HL-60 (cell line): Measurements from ENCODE around the gene NFILZ.

Experiments used
- DNase-seq, 2 experiments: peaks; one replicate each; pipeline ENCODE4 v3.0.0-alpha.2; 2010 to 2020; ENCODE audit warnings: low read depth in 1 of 2, low spot score in 1 of 2
- H3K27ac ChIP-seq: fragments of 250-450 bp; sonication (Bioruptor Pico); replicated peaks from 2 replicates; pipeline ENCODE4 v1.5.1; 2020; ENCODE audit warnings: mild to moderate bottlenecking, moderate library complexity
- H3K27me3 ChIP-seq: fragments of 250-450 bp; sonication (Bioruptor Pico); 2 replicates; pipeline ENCODE4 v1.5.1; 2021; ENCODE audit warnings: mild to moderate bottlenecking, moderate library complexity; ENCODE audit not compliant: insufficient read depth, poor library complexity, severe bottlenecking
- H3K4me3 ChIP-seq: replicated peaks from 2 replicates; pipeline ENCODE4 v1.5.1; 2011; ENCODE audit warnings: mild to moderate bottlenecking, control low read depth, low read length; ENCODE audit not compliant: insufficient read depth
- CTCF ChIP-seq: IDR thresholded peaks from one replicate; pipeline ENCODE4 v1.5.1; 2011; ENCODE audit warnings: low read length, control low read depth, inconsistent platforms; ENCODE audit not compliant: insufficient read depth
- GABPA ChIP-seq: IDR thresholded peaks from 2 replicates; pipeline ENCODE4 v1.6.1; 2012; ENCODE audit warnings: low read depth
- POLR2AphosphoS5 ChIP-seq: IDR thresholded peaks from 2 replicates; pipeline ENCODE4 v1.6.1; 2012; ENCODE audit warnings: low read depth
- SPI1 ChIP-seq: IDR thresholded peaks from 2 replicates; pipeline ENCODE4 v1.6.1; 2012; ENCODE audit warnings: low read depth, mild to moderate bottlenecking, borderline replicate concordance
- long read RNA-seq: library from polyadenylated mRNA; unstranded; transcript quantifications from one replicate; pipeline ENCODE4 v2.0.0, GENCODE V29; 2020
- TF ChIP-seq, protein P1 (sequence below): IDR thresholded peaks from 2 replicates; pipeline ENCODE4 v1.6.1; 2012; ENCODE audit warnings: low read depth; ENCODE audit not compliant: insufficient replicate concordance

Gene NFILZ
- long read RNA-seq: 0 reads

GRCh38 chr19:8629996-8630683 lies at the start of gene NFILZ:
TSS of gene NFILZ (plus strand) at chr19:8630633. CDS start at chr19:8676766, 46,133 bp downstream.
- Histone ChIP-seq H3K4me3 (no peak within 1 kb of the TSS), H3K27me3 (no peaks in the 10 kb centered on the region), H3K27ac (no peak within 1 kb of the TSS)
- TF ChIP-seq CTCF: no peak
- TF ChIP-seq SPI1: no peak
- TF ChIP-seq, protein P1, sequence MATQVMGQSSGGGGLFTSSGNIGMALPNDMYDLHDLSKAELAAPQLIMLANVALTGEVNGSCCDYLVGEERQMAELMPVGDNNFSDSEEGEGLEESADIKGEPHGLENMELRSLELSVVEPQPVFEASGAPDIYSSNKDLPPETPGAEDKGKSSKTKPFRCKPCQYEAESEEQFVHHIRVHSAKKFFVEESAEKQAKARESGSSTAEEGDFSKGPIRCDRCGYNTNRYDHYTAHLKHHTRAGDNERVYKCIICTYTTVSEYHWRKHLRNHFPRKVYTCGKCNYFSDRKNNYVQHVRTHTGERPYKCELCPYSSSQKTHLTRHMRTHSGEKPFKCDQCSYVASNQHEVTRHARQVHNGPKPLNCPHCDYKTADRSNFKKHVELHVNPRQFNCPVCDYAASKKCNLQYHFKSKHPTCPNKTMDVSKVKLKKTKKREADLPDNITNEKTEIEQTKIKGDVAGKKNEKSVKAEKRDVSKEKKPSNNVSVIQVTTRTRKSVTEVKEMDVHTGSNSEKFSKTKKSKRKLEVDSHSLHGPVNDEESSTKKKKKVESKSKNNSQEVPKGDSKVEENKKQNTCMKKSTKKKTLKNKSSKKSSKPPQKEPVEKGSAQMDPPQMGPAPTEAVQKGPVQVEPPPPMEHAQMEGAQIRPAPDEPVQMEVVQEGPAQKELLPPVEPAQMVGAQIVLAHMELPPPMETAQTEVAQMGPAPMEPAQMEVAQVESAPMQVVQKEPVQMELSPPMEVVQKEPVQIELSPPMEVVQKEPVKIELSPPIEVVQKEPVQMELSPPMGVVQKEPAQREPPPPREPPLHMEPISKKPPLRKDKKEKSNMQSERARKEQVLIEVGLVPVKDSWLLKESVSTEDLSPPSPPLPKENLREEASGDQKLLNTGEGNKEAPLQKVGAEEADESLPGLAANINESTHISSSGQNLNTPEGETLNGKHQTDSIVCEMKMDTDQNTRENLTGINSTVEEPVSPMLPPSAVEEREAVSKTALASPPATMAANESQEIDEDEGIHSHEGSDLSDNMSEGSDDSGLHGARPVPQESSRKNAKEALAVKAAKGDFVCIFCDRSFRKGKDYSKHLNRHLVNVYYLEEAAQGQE: no peak
- no peak for TF ChIP-seq GABPA
- no peak for TF ChIP-seq POLR2AphosphoS5
- no peak for DNase-seq

GRCh38 chr19:8580710-8581281 lies 49.6 kb upstream of the NFILZ start:
- Histone ChIP-seq H3K4me3 (no peak overlapping the region), H3K27ac (no peak overlapping the region), H3K27me3 (no peaks in the 10 kb centered on the region)
- TF ChIP-seq, protein P1: no peak
- TF ChIP-seq POLR2AphosphoS5 (0 out of 2 replicates have a peak, but pooled peaks have one; percentile 51), CTCF (peak; percentile 94), GABPA (no peak), SPI1 (peak; percentile 43; the same call in 1 of the 2 replicates)
- peak; percentile 81 to 90 for DNase-seq

DNA sequence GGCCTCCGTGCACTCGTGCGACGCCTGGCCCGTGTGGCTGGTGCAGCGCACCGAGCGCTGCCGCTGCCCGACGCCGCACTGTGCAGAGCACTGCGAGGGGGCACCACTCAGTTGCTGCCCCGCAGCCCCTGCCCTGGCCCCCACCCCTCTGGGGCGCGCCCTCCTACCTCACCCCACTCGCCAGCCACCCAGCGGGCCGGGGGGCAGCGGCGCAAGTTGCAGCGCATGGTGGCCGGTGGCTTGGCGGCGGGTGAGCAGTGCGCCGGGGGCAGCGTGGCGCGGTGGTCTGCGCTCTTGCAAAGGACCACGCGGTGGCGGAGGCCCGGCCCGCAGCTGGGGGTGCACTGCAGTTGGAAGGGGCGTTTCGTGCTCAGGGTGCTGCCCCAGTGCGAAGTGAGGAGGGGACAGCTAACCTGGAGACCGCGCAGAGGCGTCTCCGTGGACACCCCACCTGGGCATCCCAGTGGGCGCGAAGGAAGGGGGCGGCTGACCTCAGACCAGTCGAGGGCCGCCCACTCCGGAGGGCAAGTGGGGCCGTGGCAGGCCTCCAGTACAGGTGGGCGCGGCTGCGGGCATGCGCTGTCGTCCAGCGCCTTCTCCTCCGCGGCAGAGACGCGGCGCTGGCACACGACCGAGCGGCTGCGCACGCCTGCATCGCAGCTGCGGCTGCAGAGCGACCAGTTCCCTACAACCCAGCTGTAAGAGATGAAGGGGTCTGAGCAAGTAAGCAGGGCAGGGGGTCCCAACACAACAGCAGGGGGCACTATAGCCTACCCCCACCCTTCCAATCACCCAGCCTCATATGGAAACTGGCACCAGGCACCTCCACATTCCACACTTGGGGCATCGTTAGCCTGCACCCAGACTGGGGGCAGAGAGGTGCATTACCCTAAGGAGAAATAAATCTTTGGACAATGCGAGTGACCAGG lies 45.2 kb upstream of the NFILZ start:
- TF ChIP-seq SPI1: no peak
- no peak for TF ChIP-seq GABPA
- TF ChIP-seq POLR2AphosphoS5: no peak
- TF ChIP-seq, protein P1: no peak
- TF ChIP-seq CTCF: no peak
- Histone ChIP-seq H3K27me3 (no peaks in the 10 kb centered on the region), H3K27ac (no peak overlapping the region), H3K4me3 (no peak overlapping the region)
- no peak for DNase-seq
